ENCODE measurements around the gene PAPPA.

Gene PAPPA

GRCh38 chr9:116383133-116383532, 229.5 kb downstream of the PAPPA start:
- DNase-seq (ENCODE audit: low spot score): no peak

GRCh38 chr9:116383936-116384335, 230.3 kb downstream of the PAPPA start:
- DNase-seq (ENCODE audit: low spot score): no peak

GRCh38 chr9:116387934-116388698, 234.5 kb downstream of the PAPPA start:
- no peak for DNase-seq (ENCODE audit: low spot score)

GRCh38 chr9:116389541-116390302, 236.1 kb downstream of the PAPPA start:
- DNase-seq (ENCODE audit: low spot score): no peak

- no peak for DNase-seq (ENCODE audit: low spot score)
Measured at GRCh38 chr9:116390303-116391228, 237.0 kb downstream of the PAPPA start.

GRCh38 chr9:116391306-116391900, 237.8 kb downstream of the PAPPA start:
- DNase-seq (ENCODE audit: low spot score): no peak

- no peak for DNase-seq (ENCODE audit: low spot score)
Measured at GRCh38 chr9:116393198-116393597, 239.6 kb downstream of the PAPPA start.

- no peak for DNase-seq (ENCODE audit: low spot score)
Measured at GRCh38 chr9:116394070-116394469, 240.5 kb downstream of the PAPPA start.

GRCh38 chr9:116394894-116395698, 241.5 kb downstream of the PAPPA start:
- DNase-seq (ENCODE audit: low spot score): no peak

- DNase-seq (ENCODE audit: low spot score): no peak
Measured at GRCh38 chr9:116395699-116396037, 242.1 kb downstream of the PAPPA start.

GRCh38 chr9:116403171-116403570, 249.6 kb downstream of the PAPPA start:
- no peak for DNase-seq (ENCODE audit: low spot score)

GRCh38 chr9:116404228-116404627, 250.6 kb downstream of the PAPPA start:
- DNase-seq (ENCODE audit: low spot score): no peak

GRCh38 chr9:116405321-116405720, 251.7 kb downstream of the PAPPA start:
- no peak for DNase-seq (ENCODE audit: low spot score)

GRCh38 chr9:116406469-116406868, 252.9 kb downstream of the PAPPA start:
- DNase-seq (ENCODE audit: low spot score): no peak

- DNase-seq (ENCODE audit: low spot score): no peak
Measured at GRCh38 chr9:116409129-116409528, 255.5 kb downstream of the PAPPA start.

- DNase-seq (ENCODE audit: low spot score): no peak
Measured at GRCh38 chr9:116409638-116410037, 256.0 kb downstream of the PAPPA start.

GRCh38 chr9:116411506-116411905, 257.9 kb downstream of the PAPPA start:
- DNase-seq (ENCODE audit: low spot score): no peak

GRCh38 chr9:116414374-116414773, 260.8 kb downstream of the PAPPA start:
- DNase-seq (ENCODE audit: low spot score): no peak

- no peak for DNase-seq (ENCODE audit: low spot score)
Measured at GRCh38 chr9:116416421-116416820, 262.8 kb downstream of the PAPPA start.

- DNase-seq (ENCODE audit: low spot score): no peak
Measured at GRCh38 chr9:116417464-116417863, 263.9 kb downstream of the PAPPA start.

GRCh38 chr9:116419181-116419580, 265.6 kb downstream of the PAPPA start:
- no peak for DNase-seq (ENCODE audit: low spot score)
